Measurements from ENCODE around the gene DOP1B.
"Not testable (repeated sequence)": the region's sequence is repeated elsewhere in the genome, so short reads cannot be mapped to it uniquely, and the experiment has no call there.

The DOP1B gene

DNA sequence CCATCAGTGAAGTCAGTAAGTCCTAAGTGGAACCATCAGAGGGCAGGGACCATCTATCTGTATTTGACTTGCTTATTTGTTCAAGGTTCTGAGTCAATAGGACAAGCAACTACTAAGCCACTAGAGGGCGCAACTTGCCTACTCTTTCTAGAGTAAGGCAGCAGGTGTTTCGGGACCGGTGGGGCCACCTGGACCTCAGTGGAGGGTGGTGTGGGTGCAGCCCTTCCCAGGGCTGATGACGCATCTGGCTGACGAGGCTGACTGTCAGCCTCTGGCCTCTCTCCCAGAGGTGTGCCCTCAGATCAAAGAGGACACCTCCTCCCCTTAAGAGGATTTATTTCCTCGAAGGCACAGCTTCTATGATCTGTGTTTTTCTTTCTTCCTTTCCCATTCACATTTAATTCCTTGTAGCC is 15.1 kb upstream of the DOP1B start:
- H3K36me3 ChIP-seq (ENCODE audit: insufficient read depth, low read length), result no peaks in the 10 kb centered on the region
- H3K4me2 ChIP-seq (ENCODE audit: low read depth, low read length, poor library complexity, severe bottlenecking), result peak overlapping the region; percentile 10
- H3K4me1 ChIP-seq (ENCODE audit: insufficient read depth, low read length, poor library complexity, severe bottlenecking), result peaks cover 4% of the 10 kb centered on the region
- no peak overlapping the region for H3K4me3 ChIP-seq (ENCODE audit: low read length, poor library complexity, severe bottlenecking)
- H2AFZ ChIP-seq (ENCODE audit: low read length), result no peak overlapping the region
- H3F3A ChIP-seq (ENCODE audit: low read depth), result no peaks in the 10 kb centered on the region
- H3K9me2 ChIP-seq (replicated peaks; ENCODE audit: low read depth, low read length), result no peaks in the 10 kb centered on the region
- H3K27me3 ChIP-seq (ENCODE audit: insufficient read depth, low read length, poor library complexity, severe bottlenecking), result no peaks in the 10 kb centered on the region
- H3K79me2 ChIP-seq (ENCODE audit: insufficient read depth, low read length), result no peaks in the 10 kb centered on the region; the same call in 1 of the 2 replicates
- no peaks in the 10 kb centered on the region for H3K9me3 ChIP-seq (ENCODE audit: insufficient read depth, low read depth, low read length)
- H4K20me1 ChIP-seq (ENCODE audit: insufficient read depth, low read length, poor library complexity, severe bottlenecking), result no peaks in the 10 kb centered on the region
- H3K9ac ChIP-seq (ENCODE audit: low read depth, low read length, poor library complexity, severe bottlenecking), result no peak overlapping the region
- TF ChIP-seq EZH2phosphoT487 (IDR thresholded peaks at IDR 0.05; ENCODE audit: borderline replicate concordance) (no peak), CTCF (conservative IDR thresholded peaks at IDR 0.05; ENCODE audit: low read length) (peak; percentile 92)

DNA sequence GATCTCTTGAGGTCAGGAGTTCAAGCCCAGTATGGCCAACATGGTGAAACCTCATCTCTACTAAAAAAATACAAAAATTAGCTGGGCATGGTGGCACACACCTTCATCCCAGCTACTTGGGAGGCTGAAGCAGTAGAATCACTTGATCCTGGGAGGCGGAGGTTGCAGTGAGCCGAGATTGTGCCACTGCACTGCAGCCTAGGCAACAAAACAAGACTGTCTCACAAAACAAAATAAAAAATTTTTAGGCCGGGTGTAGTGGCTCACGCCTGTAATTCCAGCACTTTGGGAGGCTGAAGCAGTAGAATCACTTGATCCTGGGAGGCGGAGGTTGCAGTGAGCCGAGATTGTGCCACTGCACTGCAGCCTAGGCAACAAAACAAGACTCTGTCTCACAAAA is 12.4 kb upstream of the DOP1B start:
- not testable (repeated sequence) for H3K36me3 ChIP-seq (ENCODE audit: insufficient read depth, low read length); H3K4me1 ChIP-seq (ENCODE audit: insufficient read depth, low read length, poor library complexity, severe bottlenecking); H3K79me2 ChIP-seq (ENCODE audit: insufficient read depth, low read length); H3F3A ChIP-seq (ENCODE audit: low read depth); H3K27me3 ChIP-seq (ENCODE audit: insufficient read depth, low read length, poor library complexity, severe bottlenecking); H4K20me1 ChIP-seq (ENCODE audit: insufficient read depth, low read length, poor library complexity, severe bottlenecking); H2AFZ ChIP-seq (ENCODE audit: low read length); H3K4me2 ChIP-seq (ENCODE audit: low read depth, low read length, poor library complexity, severe bottlenecking); H3K4me3 ChIP-seq (ENCODE audit: low read length, poor library complexity, severe bottlenecking); H3K9me3 ChIP-seq (ENCODE audit: insufficient read depth, low read depth, low read length); H3K9ac ChIP-seq (ENCODE audit: low read depth, low read length, poor library complexity, severe bottlenecking); H3K9me2 ChIP-seq (replicated peaks; ENCODE audit: low read depth, low read length)

GRCh38 chr21:36145259-36145658 is 11.4 kb upstream of the DOP1B start:
- Histone ChIP-seq H3K9ac (ENCODE audit: low read depth, low read length, poor library complexity, severe bottlenecking) (no peak overlapping the region), H2AFZ (ENCODE audit: low read length) (no peak overlapping the region), H3K36me3 (ENCODE audit: insufficient read depth, low read length) (no peaks in the 10 kb centered on the region), H3F3A (ENCODE audit: low read depth) (no peaks in the 10 kb centered on the region), H3K27me3 (ENCODE audit: insufficient read depth, low read length, poor library complexity, severe bottlenecking) (no peaks in the 10 kb centered on the region), H4K20me1 (ENCODE audit: insufficient read depth, low read length, poor library complexity, severe bottlenecking) (no peaks in the 10 kb centered on the region), H3K79me2 (ENCODE audit: insufficient read depth, low read length) (no peaks in the 10 kb centered on the region), H3K4me2 (ENCODE audit: low read depth, low read length, poor library complexity, severe bottlenecking) (no peak overlapping the region), H3K9me3 (ENCODE audit: insufficient read depth, low read depth, low read length) (no peaks in the 10 kb centered on the region), H3K4me3 (ENCODE audit: low read length, poor library complexity, severe bottlenecking) (no peak overlapping the region), H3K9me2 (replicated peaks; ENCODE audit: low read depth, low read length) (no peaks in the 10 kb centered on the region), H3K4me1 (ENCODE audit: insufficient read depth, low read length, poor library complexity, severe bottlenecking) (peaks cover 6% of the 10 kb centered on the region)
- TF ChIP-seq CTCF (conservative IDR thresholded peaks at IDR 0.05; ENCODE audit: low read length) (no peak), EZH2phosphoT487 (IDR thresholded peaks at IDR 0.05; ENCODE audit: borderline replicate concordance) (no peak)

DNA sequence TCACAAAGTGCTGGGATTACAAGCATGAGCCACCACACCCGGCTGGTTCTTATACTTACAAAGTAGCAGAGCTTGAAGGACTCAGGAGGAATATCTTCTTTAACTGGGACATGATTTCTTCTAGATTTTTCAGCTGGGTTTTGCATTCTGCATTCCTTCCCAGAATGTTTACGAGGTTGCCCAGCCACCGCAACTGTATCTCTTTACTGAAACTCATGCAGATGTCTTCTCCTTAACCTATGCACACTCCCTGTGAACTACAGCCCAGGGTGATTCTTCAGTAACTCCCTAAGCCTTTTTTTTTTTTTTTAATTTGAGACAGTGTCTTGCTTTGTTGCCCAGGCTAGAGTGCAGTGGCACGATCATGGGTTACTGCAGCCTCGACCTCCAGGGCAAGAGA is 8.7 kb upstream of the DOP1B start:
- peaks cover 14% of the 10 kb centered on the region for H3K4me1 ChIP-seq (ENCODE audit: insufficient read depth, low read length, poor library complexity, severe bottlenecking)
- H3K9me3 ChIP-seq (ENCODE audit: insufficient read depth, low read depth, low read length), result no peaks in the 10 kb centered on the region
- no peak overlapping the region for H2AFZ ChIP-seq (ENCODE audit: low read length)
- H3K27me3 ChIP-seq (ENCODE audit: insufficient read depth, low read length, poor library complexity, severe bottlenecking), result no peaks in the 10 kb centered on the region
- no peak overlapping the region for H3K4me3 ChIP-seq (ENCODE audit: low read length, poor library complexity, severe bottlenecking)
- H3K9ac ChIP-seq (ENCODE audit: low read depth, low read length, poor library complexity, severe bottlenecking), result no peak overlapping the region
- no peaks in the 10 kb centered on the region for H3K79me2 ChIP-seq (ENCODE audit: insufficient read depth, low read length)
- H3K36me3 ChIP-seq (ENCODE audit: insufficient read depth, low read length), result no peaks in the 10 kb centered on the region
- H4K20me1 ChIP-seq (ENCODE audit: insufficient read depth, low read length, poor library complexity, severe bottlenecking), result no peaks in the 10 kb centered on the region
- TF ChIP-seq CTCF (conservative IDR thresholded peaks at IDR 0.05; ENCODE audit: low read length), result no peak
- no peak for TF ChIP-seq EZH2phosphoT487 (IDR thresholded peaks at IDR 0.05; ENCODE audit: borderline replicate concordance)
- H3K9me2 ChIP-seq (replicated peaks; ENCODE audit: low read depth, low read length), result no peaks in the 10 kb centered on the region
- no peak overlapping the region for H3K4me2 ChIP-seq (ENCODE audit: low read depth, low read length, poor library complexity, severe bottlenecking)
- no peaks in the 10 kb centered on the region for H3F3A ChIP-seq (ENCODE audit: low read depth)

Data from Loucy (cell line).